ES-I3 (cell line): Measurements from ENCODE around the gene TUBA4A.
A peak's percentile ranks its signal among the peaks of the same experiment; 100 is the strongest.

Experiments
- H3K36me3 ChIP-seq: 2 replicates; pipeline ENCODE4 v1.6.1; 2013; ENCODE audit warnings: mild to moderate bottlenecking, low read length, control low read depth, moderate library complexity; ENCODE audit not compliant: insufficient read depth
- H3K4me1 ChIP-seq: 2 replicates; pipeline ENCODE4 v1.6.1; 2013; ENCODE audit warnings: mild to moderate bottlenecking, control low read depth, low read length; ENCODE audit not compliant: insufficient read depth
- H3K9ac ChIP-seq: 2 replicates; pipeline ENCODE4 v1.6.1; 2013; ENCODE audit warnings: low read depth, mild to moderate bottlenecking, low read length, moderate library complexity
- H3K9me3 ChIP-seq: 2 replicates; pipeline ENCODE4 v1.6.1; 2013; ENCODE audit warnings: mild to moderate bottlenecking, low read length, moderate library complexity; ENCODE audit not compliant: control insufficient read depth, insufficient read depth

TUBA4A gene

GRCh38 chr2:219223831-219224610, 29.7 kb downstream of the TUBA4A start:
- no peaks in the 10 kb centered on the region for H3K9me3 ChIP-seq
- peaks cover 13% of the 10 kb centered on the region; the same call in 1 of the 2 replicates for H3K36me3 ChIP-seq
- H3K4me1 ChIP-seq: peaks cover 11% of the 10 kb centered on the region; the same call in 1 of the 2 replicates
- no peak overlapping the region for H3K9ac ChIP-seq

- Histone ChIP-seq H3K9ac (no peak overlapping the region), H3K36me3 (peaks cover 13% of the 10 kb centered on the region; the same call in 1 of the 2 replicates), H3K9me3 (no peaks in the 10 kb centered on the region), H3K4me1 (peaks cover 8% of the 10 kb centered on the region; the same call in 1 of the 2 replicates)
Observed at GRCh38 chr2:219221957-219222518, 31.7 kb downstream of the TUBA4A start.

- Histone ChIP-seq H3K9ac (no peak overlapping the region), H3K36me3 (peaks cover 13% of the 10 kb centered on the region; the same call in 1 of the 2 replicates)
Observed at GRCh38 chr2:219220652-219221402, 32.9 kb downstream of the TUBA4A start.

GRCh38 chr2:219219784-219220532, 33.8 kb downstream of the TUBA4A start:
- no peaks in the 10 kb centered on the region for H3K9me3 ChIP-seq
- H3K4me1 ChIP-seq: peaks cover 13% of the 10 kb centered on the region; the same call in 1 of the 2 replicates
- peaks cover 7% of the 10 kb centered on the region; the same call in 1 of the 2 replicates for H3K36me3 ChIP-seq
- H3K9ac ChIP-seq: no peak overlapping the region

More at GRCh38 chr2:219220652-219221402, 32.9 kb downstream of the TUBA4A start:
- peaks cover 13% of the 10 kb centered on the region; the same call in 1 of the 2 replicates for H3K4me1 ChIP-seq
- H3K9me3 ChIP-seq: no peaks in the 10 kb centered on the region

GRCh38 chr2:219218732-219219701, 34.7 kb downstream of the TUBA4A start, which contains the start of gene ABCB6:
TSS of gene ABCB6 (minus strand) at chr2:219218958. CDS start at chr2:219218673, 285 bp downstream.
- Histone ChIP-seq H3K36me3 (peaks cover 11% of the 10 kb centered on the region), H3K9ac (peak within 1 kb of the TSS; percentile 56), H3K4me1 (peaks cover 13% of the 10 kb centered on the region; the same call in 1 of the 2 replicates), H3K9me3 (no peaks in the 10 kb centered on the region)

- Histone ChIP-seq H3K36me3 (peaks cover 8% of the 10 kb centered on the region), H3K9ac (peak overlapping the region; percentile 56), H3K4me1 (peaks cover 13% of the 10 kb centered on the region; the same call in 1 of the 2 replicates), H3K9me3 (no peaks in the 10 kb centered on the region)
Observed at GRCh38 chr2:219218217-219218731, 35.4 kb downstream of the TUBA4A start.

- no peaks in the 10 kb centered on the region for H3K9me3 ChIP-seq
- H3K36me3 ChIP-seq: peaks cover 8% of the 10 kb centered on the region
- H3K9ac ChIP-seq: no peak overlapping the region
- peaks cover 13% of the 10 kb centered on the region; the same call in 1 of the 2 replicates for H3K4me1 ChIP-seq
Observed at GRCh38 chr2:219216535-219216915, 37.2 kb downstream of the TUBA4A start.

GRCh38 chr2:219215871-219216534, 37.7 kb downstream of the TUBA4A start:
- peaks cover 8% of the 10 kb centered on the region for H3K36me3 ChIP-seq
- H3K4me1 ChIP-seq: peaks cover 13% of the 10 kb centered on the region; the same call in 1 of the 2 replicates
- no peak overlapping the region for H3K9ac ChIP-seq
- no peaks in the 10 kb centered on the region for H3K9me3 ChIP-seq

- no peaks in the 10 kb centered on the region for H3K9me3 ChIP-seq
- no peak overlapping the region for H3K9ac ChIP-seq
- H3K4me1 ChIP-seq: peaks cover 13% of the 10 kb centered on the region; the same call in 1 of the 2 replicates
- peaks cover 8% of the 10 kb centered on the region for H3K36me3 ChIP-seq
Observed at GRCh38 chr2:219214786-219215185, 38.9 kb downstream of the TUBA4A start.

GRCh38 chr2:219214141-219214540, 39.6 kb downstream of the TUBA4A start:
- Histone ChIP-seq H3K9ac (no peak overlapping the region), H3K4me1 (peaks cover 10% of the 10 kb centered on the region; the same call in 1 of the 2 replicates), H3K9me3 (no peaks in the 10 kb centered on the region), H3K36me3 (peaks cover 8% of the 10 kb centered on the region)

- Histone ChIP-seq H3K4me1 (peaks cover 8% of the 10 kb centered on the region; the same call in 1 of the 2 replicates), H3K9ac (no peak overlapping the region), H3K9me3 (no peaks in the 10 kb centered on the region), H3K36me3 (peaks cover 8% of the 10 kb centered on the region)
Observed at GRCh38 chr2:219213486-219214071, 40.1 kb downstream of the TUBA4A start.

GRCh38 chr2:219213026-219213415, 40.7 kb downstream of the TUBA4A start:
- no peak overlapping the region for H3K9ac ChIP-seq
- peaks cover 8% of the 10 kb centered on the region for H3K36me3 ChIP-seq
- no peaks in the 10 kb centered on the region for H3K9me3 ChIP-seq
- H3K4me1 ChIP-seq: peaks cover 8% of the 10 kb centered on the region; the same call in 1 of the 2 replicates
